UCSD-AML1 (cell line): Measurements from ENCODE around the gene C19orf47.

Experiments
- DNase-seq: peaks from one replicate; lab custom pipeline; 2025; ENCODE audit not compliant: unreplicated experiment; lab: John Stamatoyannopoulos, UW

C19orf47 gene, protein sequence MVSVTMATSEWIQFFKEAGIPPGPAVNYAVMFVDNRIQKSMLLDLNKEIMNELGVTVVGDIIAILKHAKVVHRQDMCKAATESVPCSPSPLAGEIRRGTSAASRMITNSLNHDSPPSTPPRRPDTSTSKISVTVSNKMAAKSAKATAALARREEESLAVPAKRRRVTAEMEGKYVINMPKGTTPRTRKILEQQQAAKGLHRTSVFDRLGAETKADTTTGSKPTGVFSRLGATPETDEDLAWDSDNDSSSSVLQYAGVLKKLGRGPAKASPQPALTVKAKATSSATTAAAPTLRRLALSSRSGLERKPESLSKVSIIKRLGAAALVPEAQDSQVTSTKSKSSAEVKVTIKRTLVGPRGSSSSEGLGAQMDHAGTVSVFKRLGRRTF

GRCh38 chr19:40348125-40348913 is at the start of gene C19orf47, which contains the start of gene PLD3:
C19orf47 (minus strand) TSS chr19:40348397; CDS start chr19:40341857, 6,540 bp downstream.
PLD3 (plus strand) TSS chr19:40348695; CDS start chr19:40366484, 17,789 bp downstream.
- peak; percentile 100 for DNase-seq

DNA sequence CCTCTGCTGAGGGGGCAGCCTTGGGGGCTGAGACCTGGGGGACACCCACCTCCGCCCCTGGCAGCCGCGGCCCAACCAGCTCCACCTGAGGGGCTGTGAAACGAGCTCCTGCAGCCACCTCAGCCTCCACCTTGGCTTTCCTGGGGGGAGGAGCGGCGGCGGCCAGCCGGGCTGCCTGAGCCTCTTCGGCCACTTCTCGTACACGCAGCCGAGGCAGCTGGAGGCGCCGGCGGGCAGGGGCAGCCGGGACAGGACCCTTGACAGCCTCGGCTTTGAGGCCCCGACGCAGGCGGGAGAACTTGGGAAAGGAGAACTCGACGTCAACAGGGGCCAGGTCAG is 49.3 kb upstream of the C19orf47 start:
- DNase-seq: no peak

DNA sequence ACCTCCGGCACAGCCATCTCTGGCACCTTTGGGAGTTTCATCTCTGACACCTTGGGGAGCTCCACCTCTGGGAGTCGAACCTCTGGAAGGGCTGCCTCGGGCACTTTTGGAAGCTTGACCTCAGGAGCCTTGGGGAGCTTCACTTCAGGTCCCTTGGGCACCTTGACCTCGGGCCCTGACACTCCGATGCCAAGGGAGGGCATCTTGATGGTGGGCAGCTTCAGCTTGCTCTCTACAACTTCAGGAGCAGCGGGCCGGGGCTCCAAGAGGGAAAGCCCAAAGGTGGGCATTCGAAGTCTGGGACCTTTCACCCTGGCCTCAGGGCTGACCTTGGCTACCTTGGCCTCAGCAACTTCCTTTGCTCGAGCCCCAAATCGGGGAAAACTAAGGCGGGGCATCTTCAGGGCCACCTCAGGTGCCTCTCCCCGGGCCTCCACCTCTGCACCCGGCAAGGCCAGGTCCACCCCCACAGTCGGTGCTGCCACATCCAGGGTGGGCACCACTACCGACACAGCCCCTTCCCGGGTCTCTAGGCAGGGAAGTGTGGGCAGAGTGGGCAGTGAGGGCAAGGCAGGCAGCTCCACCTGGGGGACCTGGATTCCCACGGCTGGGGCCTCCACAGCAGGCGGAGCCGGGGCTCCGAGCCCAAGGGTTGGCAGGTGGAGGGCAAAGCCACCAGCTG is 48.8 kb upstream of the C19orf47 start:
- DNase-seq: no peak

DNA sequence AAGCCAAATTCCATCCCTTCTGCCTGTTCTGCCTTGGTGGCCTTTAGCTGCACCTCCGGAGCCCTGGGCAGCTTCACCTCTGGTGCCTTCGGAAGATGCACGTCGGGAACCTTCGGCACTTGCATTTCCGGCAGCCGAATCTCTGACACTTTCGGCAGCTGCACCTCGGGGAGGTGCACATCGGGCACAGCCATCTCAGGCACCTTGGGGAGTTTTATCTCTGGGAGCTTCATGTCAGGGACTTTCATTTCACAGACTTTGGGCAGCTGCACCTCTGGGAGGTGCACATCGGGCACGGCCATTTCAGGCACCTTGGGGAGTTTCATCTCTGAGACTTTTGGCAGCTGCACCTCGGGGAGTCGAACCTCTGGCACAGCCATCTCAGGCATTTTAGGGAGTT is 47.8 kb upstream of the C19orf47 start:
- DNase-seq: no peak

DNA sequence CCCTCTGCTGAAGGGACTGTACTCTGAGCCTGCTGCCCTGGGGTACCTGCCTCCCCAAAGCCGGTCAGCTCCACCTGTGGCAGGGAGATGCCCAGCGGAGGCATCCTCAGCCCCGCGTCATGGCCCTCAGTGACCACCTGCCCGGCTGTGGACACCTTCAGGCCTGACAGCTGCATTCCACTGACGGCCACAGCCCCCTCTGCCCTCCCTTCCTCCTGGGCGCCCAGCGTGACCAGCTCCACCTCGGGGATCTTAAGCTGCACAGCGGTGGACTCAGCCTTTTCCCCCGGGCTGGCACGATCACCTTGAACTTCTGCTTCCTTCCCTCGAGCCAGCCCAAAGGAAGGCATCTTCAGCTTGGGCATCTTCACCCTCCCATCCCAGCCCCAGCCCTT is 46.6 kb upstream of the C19orf47 start:
- DNase-seq: no peak

DNA sequence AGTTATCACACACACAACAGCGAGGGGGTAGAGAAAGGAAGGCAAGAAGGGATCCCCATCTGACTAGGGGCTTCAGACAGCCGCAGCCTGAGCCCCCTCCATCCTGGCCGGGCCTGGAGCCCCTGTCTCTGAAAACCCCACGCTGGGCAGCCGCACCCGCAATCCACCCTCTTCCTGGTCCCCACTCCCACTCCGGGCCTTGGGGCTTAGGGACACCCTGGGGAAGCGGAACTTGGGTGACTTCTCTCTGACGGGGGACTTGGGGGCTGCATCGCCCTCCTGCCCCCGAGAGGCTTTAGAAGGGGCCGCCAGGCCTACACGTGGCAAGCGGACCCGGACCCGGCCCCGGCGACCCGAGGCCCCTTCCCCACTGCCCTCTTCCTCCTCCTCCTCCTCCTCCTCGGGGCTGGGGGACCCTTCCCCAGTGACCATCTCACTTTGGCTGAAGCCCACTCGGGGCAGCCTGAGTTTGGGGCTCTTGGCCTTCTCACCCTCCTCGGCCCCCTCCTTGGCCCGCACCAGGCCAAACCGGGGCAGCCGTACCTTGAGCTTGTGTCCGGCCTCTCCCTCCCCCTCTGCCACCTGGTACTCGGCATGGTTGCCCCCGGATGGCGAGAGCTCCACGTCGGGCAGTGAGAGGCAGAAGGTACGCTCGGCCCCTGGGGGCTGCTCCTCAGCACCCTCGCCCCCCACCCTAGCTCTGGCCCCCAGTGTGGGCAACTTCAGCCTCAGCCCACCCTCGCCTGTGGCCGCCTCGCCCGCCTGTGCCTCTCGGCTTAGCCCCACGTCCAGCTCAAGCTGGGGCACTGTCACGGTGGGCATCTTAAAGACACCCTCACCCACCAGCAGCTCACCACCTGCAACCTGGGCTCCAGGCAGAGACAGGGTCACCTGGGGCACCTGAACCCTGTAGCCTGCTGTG is 46.0 kb upstream of the C19orf47 start:
- DNase-seq: no peak

DNA sequence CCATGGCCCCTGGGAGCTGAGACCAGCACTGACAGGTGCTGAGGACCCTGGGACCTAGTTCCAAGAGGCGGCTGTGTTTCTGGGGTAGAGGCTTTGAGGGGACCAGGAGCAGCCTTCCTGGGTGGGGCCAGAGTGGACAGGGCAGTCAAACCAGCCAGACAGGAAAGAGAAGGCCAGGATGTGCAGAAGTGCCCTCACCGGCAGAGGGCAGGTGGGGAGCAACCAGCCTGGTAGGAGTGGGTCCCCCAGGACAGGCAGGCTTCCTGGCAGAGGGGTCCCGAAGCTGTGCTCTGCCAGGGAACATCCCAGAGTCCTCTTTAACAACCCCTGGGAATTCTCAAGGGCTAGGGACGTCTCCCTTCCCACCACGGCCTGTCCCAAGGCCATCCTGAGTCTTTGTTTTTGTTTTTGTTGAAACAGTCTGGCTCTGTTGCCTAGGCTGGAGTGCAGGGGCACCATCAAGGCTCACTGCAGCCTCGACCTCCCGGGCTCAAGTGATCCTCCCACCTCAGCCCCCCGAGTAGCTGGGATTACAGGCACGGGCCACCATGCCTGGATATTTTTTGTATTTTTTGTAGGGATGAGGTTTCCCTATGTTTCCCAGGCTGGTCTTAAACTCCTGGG is 44.8 kb upstream of the C19orf47 start:
- peak; percentile 23 for DNase-seq

- no peak for DNase-seq
Observed at GRCh38 chr19:40392123-40392522, 43.9 kb upstream of the C19orf47 start.

- DNase-seq: no peak
Observed at GRCh38 chr19:40390084-40390742, 42.0 kb upstream of the C19orf47 start, which contains the start of gene HIPK4. HIPK4 (minus strand) TSS chr19:40390181; CDS start chr19:40389902, 279 bp downstream.

GRCh38 chr19:40389404-40390083 is 41.3 kb upstream of the C19orf47 start:
- no peak for DNase-seq

- DNase-seq: no peak
Observed at GRCh38 chr19:40388481-40388880, 40.3 kb upstream of the C19orf47 start.

GRCh38 chr19:40387155-40387554 is 39.0 kb upstream of the C19orf47 start:
- no peak for DNase-seq

DNA sequence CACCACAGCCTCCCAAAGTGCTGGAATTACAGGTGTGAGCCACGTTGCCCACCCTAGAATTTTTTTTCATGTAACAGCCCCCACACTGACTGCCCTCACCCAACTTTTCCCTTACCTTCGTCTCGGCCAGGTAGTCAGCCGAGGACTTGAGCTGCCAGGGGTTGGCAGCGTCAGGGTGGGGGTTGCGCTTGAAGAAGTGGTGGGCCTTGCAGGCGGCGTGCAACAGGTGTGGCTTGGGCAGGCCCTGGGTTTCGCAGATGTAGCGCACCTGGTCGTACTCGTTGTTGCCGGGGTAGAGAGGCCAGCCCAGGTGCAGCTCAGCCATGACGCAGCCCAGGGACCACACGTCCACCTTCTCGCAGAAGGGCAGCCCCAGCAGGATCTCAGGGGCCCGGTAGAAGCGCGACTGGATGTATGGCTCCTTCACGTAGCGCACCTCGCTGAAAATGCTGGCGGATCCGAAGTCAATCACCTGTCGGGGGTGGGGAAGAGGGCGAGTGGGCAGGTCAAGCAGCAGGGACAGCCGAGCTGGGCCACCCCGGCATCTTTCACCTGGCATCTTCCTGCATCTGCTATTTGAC is 35.6 kb upstream of the C19orf47 start:
- no peak for DNase-seq

DNA sequence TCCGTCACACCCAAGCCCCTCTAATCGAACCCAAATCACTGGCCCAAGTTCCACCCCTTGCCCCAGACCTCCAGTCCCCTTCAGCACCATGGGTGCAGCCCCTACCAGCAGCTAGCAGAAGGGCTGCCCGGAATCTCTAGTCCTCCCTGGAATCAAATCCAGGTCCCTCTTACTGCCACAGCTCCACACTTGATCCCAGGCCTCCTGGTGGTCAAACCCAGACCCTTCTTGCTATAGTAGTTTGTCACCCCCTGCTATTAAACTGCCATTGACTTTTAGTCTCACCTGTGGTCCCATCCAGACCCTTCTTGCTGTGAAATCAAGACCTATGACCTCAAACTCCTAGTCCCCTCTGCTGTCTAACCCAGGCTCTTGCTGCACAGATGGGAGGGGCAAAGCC is 33.1 kb upstream of the C19orf47 start:
- DNase-seq: no peak

DNA sequence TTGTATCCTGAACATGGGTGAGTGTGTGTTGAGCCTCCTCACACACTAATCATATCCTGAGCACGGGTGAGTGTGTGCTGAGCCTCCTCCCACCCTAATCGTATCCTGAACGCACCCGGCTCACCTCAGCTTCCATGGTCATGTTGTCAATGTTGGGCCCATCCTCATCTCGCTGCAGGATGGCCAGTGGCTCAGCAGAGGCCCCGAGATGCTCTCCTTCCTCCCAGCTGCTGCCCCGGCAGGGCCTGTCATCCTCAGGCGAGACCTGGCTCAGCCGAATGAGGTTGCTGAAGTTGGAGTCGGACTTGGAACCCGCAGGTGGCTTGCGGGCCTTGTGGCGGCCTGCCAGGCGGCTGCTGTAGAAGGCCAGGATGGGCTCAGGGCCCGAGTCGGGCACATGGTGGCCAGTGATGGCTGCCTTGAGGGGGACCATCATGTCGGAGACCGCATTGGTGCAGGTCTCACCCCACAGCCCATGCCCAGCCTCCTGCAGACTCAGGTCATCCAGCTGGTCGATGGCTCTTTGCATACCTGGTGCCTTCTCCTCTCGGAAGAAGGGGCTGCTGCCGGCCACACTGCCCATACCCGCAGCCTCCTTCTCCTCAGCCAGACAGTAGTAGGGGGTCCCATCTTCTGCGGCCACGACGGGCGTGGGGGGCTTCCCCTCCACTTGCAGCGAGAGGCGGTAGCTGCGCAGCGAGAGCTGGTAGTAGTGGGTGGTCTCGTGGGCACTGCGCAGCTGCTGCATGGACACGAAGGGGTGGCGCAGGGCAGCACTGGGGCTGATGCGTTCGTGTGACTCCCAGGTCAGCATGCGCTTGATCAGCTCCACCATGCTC is 32.2 kb upstream of the C19orf47 start:
- DNase-seq: no peak

- DNase-seq: no peak
Observed at GRCh38 chr19:40379446-40380198, 31.4 kb upstream of the C19orf47 start.

- no peak for DNase-seq
Observed at GRCh38 chr19:40378509-40378908, 30.3 kb upstream of the C19orf47 start.
